ENCODE results near the gene FRMD5.

FRMD5 gene

DNA sequence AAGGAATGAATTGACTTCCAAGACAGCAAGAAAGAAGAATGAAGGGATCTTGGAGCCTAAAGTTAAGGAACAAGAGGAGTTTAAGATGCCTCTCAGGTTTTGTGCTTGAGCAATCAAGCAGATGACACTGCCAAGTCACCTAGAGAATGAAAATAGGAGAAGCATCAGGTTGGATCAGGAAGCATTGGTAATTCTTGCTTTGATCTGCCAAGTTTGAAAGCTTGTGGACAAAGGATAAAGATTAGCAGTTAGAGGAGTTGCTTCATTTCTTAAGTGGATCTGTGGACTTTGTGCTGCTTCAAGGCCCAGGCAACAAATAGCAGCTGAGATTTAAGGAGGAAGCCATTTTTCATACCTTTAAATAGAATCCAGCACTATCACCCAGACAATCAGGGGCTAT is 35.6 kb downstream of the FRMD5 start:
- DNase-seq: no peak

DNA sequence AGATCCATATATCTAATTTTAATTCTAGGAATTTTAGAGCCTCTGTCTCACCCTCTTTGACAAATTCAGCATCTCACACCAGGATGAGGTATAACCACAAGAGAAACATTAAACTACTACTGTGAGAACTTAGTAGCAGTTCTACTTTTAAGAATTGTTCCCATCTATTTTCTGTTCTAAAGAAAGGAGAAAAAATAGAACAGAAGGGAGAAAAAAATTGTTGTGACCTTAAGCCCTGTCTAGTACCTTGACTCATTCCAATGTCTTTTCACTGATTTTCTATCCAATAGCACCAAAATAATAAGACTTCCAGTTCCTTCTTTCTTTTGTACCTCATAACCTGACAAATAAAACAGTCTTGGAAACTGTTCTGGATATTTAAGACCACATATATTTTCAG is 37.0 kb downstream of the FRMD5 start:
- no peak for DNase-seq

DNA sequence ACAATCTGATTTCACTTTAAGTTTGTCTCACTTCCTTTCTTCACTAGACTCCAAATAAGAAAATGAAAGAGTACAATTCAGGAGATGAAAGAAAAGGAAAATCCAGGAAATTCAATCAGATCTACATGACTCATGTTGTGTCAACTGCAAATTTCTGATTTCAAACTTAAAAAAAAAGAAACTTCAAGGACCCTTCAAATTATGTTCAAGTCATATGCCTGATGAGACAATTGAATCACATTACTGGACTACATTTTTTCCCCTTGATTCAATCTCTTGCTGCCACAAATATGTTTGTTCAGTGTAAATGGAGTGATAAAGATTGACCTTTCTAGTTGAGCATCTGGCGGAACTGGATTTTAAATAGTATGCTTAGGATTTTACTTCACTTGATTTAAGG is 37.4 kb downstream of the FRMD5 start:
- DNase-seq: no peak

DNA sequence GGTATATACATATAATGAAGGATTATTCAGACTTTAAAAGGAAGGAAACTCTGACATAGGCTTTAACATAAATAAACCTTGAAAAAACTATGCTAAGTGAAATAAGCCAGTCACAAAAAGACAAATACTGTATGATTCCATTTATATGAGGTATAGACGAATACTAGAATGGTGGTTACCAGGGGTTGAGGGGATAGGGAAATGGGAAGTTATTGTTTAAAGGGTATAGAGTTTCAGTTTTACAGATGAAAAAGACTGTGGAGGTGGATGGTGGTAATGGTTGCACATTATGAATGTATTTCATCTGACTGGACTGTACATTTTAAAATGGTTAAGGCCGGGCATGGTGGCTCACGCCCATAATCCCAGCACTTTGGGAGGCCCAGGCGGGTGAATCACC is 41.7 kb downstream of the FRMD5 start:
- DNase-seq: no peak

DNA sequence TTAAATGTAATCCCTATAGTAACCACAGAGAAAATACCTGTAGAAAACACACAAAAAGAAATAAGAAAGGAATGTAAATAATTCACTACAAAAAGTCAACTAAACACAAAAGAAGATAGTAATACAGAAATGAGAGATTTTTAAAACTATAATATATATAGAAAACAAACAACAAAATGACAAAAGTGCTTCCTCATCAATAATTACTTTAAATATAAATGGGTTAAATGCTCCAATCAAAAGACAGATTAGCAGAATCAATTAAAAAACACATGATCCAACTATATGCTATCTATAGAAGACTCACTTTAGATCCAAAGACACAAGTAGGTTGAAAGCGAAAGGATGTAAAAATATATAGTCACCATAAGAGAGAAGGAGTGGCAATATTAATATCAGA is 45.8 kb downstream of the FRMD5 start:
- no peak for DNase-seq

DNA sequence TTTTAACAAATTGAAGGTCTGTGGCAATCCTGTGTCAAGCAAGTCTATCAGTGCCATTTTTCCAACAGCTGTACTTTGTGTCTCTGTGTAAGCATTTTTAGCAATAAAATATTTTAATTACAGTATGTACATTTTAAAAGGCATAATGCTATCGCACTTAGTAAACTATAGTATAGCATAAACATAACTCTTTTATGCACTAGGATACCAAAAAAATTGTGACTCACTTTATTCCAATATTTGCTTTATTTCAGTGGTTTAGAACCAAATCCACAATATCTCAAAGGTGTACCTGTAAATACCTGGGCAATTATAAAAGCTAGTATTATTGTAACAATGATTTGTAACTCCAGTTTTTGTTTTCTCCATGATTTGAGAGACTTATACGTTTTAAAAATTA is 46.5 kb downstream of the FRMD5 start:
- DNase-seq: no peak

DNA sequence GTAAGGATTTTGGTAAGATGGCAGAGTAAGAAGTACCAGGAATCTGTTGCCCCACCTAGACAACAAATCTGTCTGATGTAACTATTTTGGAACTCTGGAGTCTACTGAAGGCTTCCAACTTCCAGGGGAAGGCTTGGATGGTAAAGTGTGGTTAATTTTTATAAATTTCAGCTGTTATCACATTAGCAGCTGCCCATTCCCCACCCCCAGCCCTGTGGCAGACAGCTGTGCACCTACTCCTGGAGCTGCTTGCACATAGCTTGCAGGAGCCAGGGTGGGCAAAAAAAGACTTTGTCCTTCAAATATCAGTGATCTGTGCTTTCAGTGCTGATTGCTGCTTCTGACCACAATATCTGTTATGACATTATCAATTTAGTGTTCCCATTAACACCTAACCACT is 47.4 kb downstream of the FRMD5 start:
- DNase-seq: no peak

DNA sequence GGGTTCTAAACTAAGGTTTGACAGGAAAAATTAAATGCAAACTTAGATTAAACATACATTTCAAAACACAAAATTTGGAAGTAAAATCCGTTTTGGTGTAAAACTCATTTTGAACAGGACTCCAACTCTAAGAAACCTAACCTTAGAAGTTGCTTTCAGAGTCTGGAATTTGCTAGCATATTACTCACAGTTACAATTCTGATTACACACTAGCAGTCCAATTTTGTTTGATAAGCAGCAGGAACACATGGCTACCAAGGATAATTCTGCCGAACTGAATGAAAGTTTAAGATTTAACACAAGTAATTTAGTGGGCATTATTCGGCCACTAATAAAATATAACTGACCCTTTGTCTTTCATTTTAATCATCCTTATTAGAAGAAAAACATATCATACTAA is 49.6 kb downstream of the FRMD5 start:
- no peak for DNase-seq

DNA sequence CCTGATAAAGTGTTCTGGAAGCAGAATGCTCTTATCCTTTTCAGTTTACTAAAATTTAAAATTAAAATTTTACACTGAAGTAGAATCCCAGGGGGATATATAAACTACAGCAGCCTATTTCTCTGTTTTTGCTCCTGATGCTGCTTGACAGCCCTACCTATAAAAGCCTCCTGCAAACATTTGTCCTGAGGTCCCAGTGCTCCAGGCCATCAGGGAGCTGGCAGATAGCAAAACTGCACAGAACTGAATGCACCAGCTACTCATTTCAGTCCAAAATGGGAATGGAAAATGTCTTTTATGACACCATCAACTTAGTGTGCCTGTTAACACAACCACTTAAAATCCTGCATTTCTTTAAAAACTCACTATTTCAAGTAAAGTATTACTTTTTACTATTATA is 50.1 kb downstream of the FRMD5 start:
- DNase-seq: no peak

DNA sequence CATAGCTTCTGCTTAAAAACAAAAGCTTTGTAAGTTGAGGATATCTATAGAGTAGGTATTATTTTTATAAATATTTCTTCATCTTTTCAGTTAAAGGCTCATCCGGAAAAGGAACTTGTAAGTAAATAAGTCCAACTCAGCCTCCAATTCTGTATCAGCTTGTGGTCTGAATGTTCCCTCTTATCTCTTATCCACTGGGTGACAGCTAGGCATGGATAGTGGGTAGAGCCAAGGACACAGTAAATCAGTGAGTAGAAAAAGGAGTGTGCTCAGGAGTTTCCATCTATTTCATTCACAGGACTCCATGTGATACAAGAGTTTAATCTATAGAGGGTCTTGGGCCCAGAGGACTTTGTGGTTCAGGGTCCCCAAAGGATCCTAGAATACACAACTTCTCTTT is 50.9 kb downstream of the FRMD5 start:
- DNase-seq: no peak

DNA sequence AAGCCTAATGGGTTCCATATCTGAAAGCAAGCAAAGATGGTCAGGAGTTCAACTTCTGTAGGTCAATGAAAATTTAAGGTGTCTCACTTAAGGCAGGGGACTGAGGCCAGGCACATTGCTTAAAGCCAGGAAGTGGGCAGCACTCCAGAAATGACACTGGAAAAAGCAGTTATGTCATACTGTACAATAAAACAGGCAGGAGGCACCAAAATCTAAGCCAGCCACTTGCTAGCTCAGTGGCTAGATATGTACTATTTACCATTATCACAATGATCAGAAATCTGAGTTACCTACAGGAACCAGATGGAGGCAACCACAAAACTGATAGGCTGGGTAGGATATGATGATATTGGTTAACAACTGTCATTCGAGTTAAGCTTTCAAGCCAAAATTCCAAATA is 57.3 kb downstream of the FRMD5 start:
- no peak for DNase-seq

DNA sequence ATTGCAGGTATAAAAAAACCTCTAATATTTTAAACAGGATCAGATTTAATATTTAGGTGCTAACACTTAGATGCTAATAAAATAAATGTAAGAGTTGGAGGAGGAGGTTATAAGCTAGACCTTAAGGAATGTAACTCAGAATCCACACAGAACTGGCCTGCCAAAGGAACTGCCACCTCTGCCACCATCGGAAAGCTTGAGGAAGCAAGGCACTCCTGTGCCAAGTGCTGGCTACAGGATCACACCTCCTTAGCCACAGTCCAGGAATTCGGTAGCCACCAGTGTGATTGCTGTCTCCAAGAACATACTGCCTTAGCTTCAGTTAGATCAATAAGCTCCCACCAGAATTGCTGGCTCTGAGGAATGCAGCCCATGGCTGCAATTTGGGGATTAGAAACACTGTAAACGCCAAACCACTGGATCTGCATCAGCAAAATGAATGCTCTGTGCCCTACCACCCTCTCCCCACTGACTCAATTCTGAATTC is 58.0 kb downstream of the FRMD5 start:
- DNase-seq: no peak

DNA sequence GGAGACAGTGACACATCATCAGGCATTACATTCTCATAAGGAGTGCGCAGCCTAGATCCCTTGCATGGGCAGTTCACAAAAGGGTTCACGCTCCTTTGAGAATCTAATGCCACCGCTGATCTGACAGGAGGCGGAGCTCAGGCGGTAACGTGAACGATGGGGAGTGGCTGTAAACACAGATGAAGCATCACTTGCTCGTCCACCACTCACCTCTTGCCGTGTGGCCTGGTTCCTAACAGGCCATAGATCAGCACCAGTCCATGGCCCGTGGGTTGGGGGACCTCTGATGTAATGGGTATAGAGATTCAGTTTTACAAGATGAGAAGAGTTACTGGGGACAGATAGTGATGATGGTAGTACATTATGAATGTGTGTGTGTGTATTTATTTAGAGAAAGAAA is 63.0 kb downstream of the FRMD5 start:
- no peak for DNase-seq

DNA sequence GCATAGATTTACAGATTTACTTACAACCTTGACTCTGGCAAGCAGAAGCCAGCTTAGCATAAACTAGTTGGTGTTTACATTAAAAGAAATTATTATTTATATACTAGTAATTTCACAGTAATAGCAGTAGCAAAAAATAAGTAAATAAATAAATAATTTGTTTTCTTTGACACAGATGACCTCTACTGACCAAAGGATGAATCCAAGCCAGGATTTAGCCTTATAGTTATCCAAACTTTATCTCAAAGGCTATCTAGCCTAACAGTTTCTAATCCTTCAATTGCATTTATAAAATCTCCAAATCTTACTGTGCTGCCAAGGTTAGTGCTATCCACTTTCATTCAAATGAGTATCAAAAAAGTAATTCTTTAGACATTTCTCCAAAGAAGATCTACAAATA is 64.3 kb downstream of the FRMD5 start:
- DNase-seq: no peak

DNA sequence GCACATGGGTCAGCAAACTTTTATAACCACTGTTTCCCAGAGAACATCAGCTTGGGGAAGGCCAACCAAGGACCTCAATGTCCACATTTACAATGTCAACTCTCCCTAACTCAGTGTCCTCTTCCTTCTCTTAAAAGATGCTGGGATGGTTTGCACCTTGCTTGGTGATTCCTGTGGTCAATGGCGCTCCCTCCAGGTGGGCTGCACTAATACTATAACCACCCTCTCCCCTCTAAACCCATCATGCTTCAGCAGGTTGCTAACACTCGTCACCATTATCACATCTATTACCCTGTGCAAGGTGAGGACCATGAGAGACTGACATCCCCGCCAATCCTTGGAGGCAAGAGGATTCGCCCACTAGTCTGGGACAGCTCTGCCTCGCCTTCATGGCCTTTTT is 65.2 kb downstream of the FRMD5 start:
- DNase-seq: no peak

DNA sequence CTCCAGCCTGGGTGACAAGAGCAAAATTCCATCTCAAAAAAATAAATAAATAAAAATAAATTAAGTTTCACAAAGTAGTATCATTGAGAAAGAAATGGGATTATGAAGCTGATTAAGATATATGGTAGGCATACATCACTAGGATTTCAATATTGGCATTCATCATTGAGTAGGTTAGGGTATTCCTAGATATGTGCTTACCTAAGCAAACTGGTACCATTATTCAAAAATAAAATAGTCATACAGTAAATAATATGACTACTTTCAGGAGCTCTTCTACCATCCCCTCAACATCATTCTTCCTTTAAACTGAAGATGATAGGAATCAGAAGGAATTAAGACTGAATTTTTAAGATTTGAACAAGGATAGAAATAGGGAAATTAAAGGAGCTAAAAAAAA is 66.6 kb downstream of the FRMD5 start:
- DNase-seq: no peak

DNA sequence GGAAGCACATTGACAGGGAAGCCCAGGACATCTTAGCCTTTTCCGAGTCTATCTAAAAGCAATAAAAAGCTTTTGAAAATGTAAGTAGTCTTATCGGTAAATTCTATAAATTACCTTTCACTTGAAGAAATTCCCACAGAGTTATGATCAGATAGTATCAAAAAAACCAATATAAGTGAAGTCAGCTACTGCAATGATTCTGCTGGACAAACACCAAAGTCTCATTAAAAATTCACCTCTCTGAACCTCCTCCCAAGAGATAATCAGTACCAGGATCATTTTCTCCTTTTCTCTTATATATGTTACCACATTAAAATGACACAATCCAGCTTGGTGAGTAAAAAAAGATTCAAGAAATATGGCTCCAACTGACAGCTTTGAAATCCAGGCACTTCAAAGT is 69.2 kb downstream of the FRMD5 start:
- DNase-seq: no peak

DNA sequence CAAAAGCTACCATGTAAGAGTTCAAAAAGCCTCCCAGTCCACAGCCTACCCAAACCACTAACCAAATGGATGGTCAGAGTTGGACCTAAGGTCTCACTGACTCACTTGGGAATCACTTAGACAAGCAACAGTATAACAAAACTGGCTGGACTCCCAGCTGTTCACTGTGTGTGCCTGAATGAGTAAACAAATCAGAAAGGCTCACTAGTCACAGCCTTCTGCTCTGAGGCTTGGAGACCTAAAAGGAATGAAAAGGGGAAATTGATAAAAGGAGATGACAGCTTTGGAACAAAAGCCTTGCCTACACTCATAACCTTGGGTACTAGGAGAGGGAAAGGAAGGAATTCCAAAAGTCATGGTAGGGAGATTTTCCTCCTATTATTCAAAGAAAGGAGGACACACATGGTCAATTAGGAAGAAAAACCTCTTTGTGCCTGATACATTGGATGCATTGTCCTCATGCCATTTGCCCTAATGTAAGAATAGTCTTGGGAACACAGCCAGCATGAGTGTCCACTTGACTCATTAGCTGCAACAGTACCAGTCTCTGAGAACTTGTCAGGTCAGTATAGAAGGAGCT is 92.3 kb downstream of the FRMD5 start:
- DNase-seq: no peak

DNA sequence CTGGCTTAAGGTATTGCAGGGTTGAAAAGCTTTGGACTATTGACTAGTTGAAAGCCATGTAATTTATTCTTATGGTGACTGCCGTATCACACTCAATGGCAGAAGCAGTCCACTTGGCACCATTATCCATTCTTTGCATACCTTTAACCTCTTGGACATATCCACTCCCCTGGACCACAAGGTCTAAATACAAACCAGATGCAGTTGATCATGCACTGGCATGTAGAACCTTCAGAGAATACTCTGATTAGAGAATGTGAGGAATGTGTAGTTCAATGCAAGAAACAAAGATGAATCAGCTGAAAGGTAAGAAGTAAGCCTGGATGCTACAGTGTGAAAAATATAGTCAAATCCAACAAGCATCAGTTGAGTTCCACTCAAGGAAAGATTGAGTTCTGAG is 93.1 kb downstream of the FRMD5 start:
- DNase-seq: no peak

DNA sequence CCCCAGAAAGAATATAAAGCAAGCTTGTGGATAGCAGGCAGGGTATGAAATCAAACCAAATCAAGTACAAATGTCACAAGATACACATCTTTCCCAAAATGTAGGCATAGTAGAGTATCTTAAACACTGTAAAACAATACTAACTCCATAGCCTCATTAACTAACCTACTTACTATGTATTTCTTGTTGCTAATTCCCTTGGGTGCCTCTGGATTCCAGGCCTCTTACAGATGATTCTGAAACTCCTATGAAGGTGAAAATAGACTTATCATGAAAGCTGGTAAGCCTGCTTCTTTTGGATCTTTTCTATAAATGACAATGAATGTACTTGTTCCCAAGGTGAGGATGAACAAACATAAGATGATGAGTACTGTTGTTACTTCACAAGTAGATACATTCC is 93.8 kb downstream of the FRMD5 start:
- no peak for DNase-seq

DNA sequence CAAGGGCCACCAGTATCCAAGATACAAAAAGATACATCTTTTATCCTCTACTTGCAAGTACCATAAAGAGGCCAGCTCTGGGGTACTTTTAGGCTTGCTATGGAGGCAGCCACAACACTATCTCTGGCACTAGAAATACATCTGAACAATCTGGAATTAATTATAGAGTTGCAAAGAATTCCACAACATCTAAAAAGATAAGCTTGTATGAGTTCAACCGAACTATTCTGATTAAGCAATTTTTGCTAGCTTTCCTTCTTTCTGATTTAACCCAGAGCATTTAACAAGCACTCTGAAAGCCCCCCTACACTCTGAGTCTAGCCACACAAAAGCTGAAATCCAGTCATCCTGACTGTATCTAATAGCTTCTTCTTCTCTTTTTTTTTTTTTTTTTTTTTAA is 95.4 kb downstream of the FRMD5 start:
- no peak for DNase-seq

DNA sequence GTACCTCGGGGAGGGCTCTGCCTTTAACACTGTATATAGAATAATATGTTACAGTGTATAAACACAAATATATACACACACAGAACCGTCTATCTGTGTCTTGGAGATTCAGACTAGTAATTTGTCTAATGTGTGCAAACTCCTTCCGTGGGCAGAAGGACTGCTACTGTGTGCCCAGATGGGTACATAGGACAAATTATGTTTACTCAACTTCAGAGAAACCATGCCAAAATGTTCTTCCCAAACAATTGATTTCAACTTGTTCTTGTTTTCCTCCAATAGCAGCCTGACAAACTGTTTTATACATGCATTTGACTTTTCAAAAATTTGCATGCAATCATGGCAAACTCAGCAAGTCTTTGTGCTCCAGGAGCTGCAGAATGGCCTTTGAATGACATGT is 97.5 kb downstream of the FRMD5 start:
- DNase-seq: no peak

DNA sequence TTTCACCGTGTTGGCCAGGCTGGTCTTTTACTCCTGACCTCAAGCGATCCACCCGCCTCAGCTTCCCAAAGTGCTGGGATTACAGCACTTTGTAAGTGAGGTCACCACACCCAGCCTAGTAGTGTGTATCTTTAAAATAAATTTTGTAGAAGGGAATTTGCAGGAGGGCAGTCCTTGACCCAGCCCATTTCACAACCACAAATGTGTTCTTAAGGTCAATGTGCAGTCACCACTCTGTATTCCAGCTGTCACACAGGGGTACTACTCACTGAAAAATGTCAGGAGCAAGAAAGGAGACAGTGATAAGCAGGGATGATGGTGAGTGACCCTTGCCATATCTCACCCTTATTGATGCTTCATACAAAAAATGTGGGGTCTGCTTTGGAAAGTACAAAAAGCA is 98.5 kb downstream of the FRMD5 start:
- DNase-seq: no peak

DNA sequence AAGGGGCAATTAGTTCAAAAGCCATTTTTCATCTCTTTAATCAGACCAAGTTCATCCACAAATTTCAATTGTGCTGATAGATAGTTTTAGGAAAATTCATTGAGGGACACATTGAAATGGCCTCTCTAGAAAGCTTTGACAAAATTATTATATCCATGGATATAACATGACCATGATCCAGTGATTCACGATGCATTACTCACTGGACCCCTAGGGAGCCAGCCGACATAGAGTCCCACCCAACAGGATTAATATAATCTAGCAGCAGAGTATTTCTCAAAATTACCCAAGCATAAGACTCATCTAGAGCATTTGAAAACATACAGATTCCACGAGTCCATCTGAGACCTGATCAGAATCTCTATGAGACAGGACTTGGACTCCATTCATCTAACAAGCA is 100.3 kb downstream of the FRMD5 start:
- no peak for DNase-seq

DNA sequence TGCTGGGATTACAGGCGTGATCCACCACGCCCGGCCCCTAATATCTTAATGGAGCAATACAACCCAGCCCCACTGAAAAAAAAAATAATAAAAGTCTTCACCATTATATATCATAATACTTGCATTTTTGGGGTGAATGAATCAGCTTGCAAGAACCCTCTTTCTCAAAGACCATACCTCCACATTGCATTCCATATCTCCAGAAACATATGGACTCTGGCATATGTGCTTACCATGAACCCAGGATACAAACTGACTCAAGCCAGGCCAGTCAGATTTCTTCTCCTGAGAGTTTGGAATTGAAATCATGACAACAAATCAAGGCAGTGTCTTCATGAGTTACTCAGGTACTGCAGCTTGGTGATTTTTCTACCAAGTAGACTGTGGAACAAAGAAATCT is 101.2 kb downstream of the FRMD5 start:
- no peak for DNase-seq

DNA sequence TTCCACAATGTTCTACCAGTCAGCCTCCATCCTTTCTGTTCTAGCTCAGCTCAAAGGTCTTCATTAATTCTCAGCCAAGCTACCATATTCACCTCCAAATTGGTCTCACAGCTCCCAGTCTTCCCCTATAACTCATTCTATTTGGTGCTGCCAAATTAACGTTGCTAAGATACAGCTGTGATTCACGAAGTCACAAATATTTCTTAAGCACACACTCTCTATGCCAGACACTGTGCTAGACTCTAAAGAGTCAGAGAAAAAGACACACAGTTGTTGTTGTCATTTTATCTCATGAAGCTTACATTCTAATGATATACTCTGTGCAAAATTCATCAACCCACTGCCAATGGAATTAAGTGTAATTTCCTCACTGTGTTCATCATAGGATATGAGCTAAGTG is 102.8 kb downstream of the FRMD5 start:
- DNase-seq: no peak
